ENCODE results near the gene MARCHF10. TPM values are rescaled to one million over a fixed set of nuclear protein-coding genes. Genes with fewer than 3 reads are reported as not detected.
"Not testable (repeated sequence)": the region's sequence is repeated elsewhere in the genome, so short reads cannot be mapped to it uniquely, and the experiment has no call there.

The MARCHF10 gene
- polyA plus RNA-seq, 1 donor: 0.15 TPM

DNA sequence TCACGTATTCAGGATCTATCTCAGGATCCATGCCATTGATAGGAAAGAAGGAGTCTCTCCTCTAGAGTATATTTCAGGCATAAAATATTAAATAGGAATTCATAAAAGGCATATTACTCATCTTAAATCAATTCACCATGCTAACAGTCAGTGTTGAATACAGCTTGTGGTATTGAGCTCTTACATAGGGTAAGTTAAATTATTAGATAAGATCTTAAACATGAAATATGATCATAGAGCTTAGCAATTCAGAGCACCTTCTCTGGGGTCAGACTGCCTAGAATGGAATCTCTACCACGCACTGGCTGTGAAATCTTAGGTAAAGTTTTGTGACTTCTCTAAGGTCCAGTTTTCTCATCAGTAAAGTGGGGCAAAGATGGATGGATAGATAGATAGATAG is 20.7 kb downstream of the MARCHF10 start:
- Histone ChIP-seq H3K9me3 (ENCODE audit: control insufficient read depth, low read depth, low read length) (peaks cover under 1% of the 10 kb centered on the region), H3K4me3 (ENCODE audit: low read length) (no peak overlapping the region), H3K27ac (ENCODE audit: low read length) (no peak overlapping the region), H3K36me3 (ENCODE audit: control insufficient read depth, insufficient read depth, low read length) (no peaks in the 10 kb centered on the region), H3K27me3 (ENCODE audit: control insufficient read depth, insufficient read depth, low read length) (no peaks in the 10 kb centered on the region), H3K4me1 (ENCODE audit: control insufficient read depth, insufficient read depth, low read length) (no peaks in the 10 kb centered on the region)
- WGBS (ENCODE audit: insufficient coverage, low lambda C conversion rate): 100% methylated on average over 1 of the region's 2 CpGs
- DNase-seq: no peak

DNA sequence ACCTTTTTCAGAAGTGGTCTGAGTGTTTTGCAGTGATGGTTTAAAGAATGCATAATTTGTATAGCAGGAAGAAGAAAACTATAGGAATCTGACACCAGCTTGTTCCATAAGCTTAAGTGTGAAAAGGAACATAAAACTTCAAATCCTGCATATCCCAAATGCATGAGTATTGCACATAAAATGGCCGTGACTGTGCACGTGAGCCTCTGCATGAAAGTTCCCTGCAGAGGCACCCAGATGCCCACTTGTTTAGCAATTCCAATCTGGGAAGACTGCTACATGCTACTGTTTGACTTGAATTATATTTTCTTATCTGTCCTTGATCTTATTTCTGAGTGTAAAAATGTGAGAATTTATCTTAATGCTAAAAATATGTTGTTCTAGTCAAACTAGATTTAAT is 21.5 kb downstream of the MARCHF10 start:
- WGBS (ENCODE audit: insufficient coverage, low lambda C conversion rate): no CpG with 5 or more reads among the region's 2 CpGs

DNA sequence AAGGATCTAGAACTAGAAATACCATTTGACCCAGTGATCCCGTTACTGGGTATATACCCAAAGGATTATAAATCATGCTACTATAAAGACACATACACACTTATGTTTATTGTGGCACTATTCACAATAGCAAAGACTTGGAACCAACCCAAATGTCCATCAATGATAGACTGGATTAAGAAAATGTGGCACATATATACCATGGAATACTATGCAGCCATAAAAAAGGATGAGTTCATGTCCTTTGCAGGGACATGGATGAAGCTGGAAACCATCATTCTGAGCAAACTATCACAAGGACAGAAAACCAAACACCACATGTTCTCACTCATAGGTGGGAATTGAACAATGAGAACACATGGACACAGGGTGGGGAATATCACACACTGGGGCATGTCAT is 22.1 kb downstream of the MARCHF10 start:
- not testable (repeated sequence) for H3K27me3 ChIP-seq (ENCODE audit: control insufficient read depth, insufficient read depth, low read length); DNase-seq; H3K36me3 ChIP-seq (ENCODE audit: control insufficient read depth, insufficient read depth, low read length); H3K4me1 ChIP-seq (ENCODE audit: control insufficient read depth, insufficient read depth, low read length); H3K27ac ChIP-seq (ENCODE audit: low read length); H3K9me3 ChIP-seq (ENCODE audit: control insufficient read depth, low read depth, low read length); H3K4me3 ChIP-seq (ENCODE audit: low read length)
- WGBS (ENCODE audit: insufficient coverage, low lambda C conversion rate): no CpG with 5 or more reads among the region's 1 CpG

More for the DNA sequence above, 21.5 kb downstream of the MARCHF10 start:
- Histone ChIP-seq H3K36me3 (ENCODE audit: control insufficient read depth, insufficient read depth, low read length) (no peaks in the 10 kb centered on the region), H3K9me3 (ENCODE audit: control insufficient read depth, low read depth, low read length) (no peaks in the 10 kb centered on the region), H3K27ac (ENCODE audit: low read length) (no peak overlapping the region), H3K4me1 (ENCODE audit: control insufficient read depth, insufficient read depth, low read length) (no peaks in the 10 kb centered on the region), H3K27me3 (ENCODE audit: control insufficient read depth, insufficient read depth, low read length) (no peaks in the 10 kb centered on the region), H3K4me3 (ENCODE audit: low read length) (no peak overlapping the region)
- DNase-seq: no peak

DNA sequence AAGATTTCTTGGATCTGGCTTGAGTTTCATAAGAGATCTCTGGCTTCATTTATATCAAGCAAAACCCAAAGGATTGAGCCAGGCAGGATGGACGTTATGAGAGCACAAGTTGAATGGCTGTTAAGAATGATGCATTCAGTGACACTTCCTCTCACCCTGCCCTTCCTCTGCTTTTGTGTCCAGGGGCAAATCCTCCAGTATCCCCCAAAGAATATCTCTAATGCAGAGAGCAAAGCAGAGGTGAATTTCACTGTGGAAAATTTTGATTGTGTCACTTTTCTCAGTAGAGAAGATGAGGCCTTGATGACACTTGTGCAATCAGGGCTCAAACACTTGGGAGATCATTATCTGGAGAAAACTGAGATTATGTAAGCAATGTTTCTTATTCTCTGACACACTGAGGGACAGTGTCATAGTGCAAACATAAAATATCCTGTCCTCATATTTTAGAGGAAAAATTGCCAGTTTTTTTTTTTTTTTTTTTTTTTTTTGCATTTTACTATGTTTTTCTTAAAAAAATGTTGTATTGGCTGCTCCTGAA is 25.3 kb downstream of the MARCHF10 start:
- Histone ChIP-seq H3K4me3 (ENCODE audit: low read length) (no peak overlapping the region), H3K4me1 (ENCODE audit: control insufficient read depth, insufficient read depth, low read length) (no peaks in the 10 kb centered on the region), H3K9me3 (ENCODE audit: control insufficient read depth, low read depth, low read length) (no peaks in the 10 kb centered on the region), H3K36me3 (ENCODE audit: control insufficient read depth, insufficient read depth, low read length) (no peaks in the 10 kb centered on the region), H3K27ac (ENCODE audit: low read length) (no peak overlapping the region), H3K27me3 (ENCODE audit: control insufficient read depth, insufficient read depth, low read length) (no peaks in the 10 kb centered on the region)
- no CpG with 5 or more reads among the region's 1 CpG for WGBS (ENCODE audit: insufficient coverage, low lambda C conversion rate)
- no peak for DNase-seq

DNA sequence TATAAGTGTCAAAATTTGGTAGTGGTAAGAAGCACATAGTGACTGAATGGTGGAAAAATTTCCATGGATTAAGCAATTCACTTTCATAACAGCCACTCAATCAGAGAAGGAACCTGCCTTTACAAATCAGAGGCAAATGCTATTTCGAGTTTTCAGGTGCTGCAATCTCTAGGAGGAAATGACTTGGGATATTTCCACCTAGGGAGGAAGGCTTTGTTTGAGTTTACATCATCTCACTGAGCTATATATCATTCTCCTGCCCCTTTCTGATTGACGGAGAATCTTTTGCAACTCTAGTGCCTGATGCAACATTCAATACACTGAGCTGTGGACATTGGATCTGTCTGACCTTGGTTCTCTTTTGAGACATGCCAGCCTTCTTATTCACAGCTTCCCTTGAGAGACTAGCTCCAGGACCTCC is 26.3 kb downstream of the MARCHF10 start:
- H3K27ac ChIP-seq (ENCODE audit: low read length): no peak overlapping the region
- no peak overlapping the region for H3K4me3 ChIP-seq (ENCODE audit: low read length)
- H3K36me3 ChIP-seq (ENCODE audit: control insufficient read depth, insufficient read depth, low read length): no peaks in the 10 kb centered on the region
- no peak for DNase-seq
- no peaks in the 10 kb centered on the region for H3K27me3 ChIP-seq (ENCODE audit: control insufficient read depth, insufficient read depth, low read length)
- H3K4me1 ChIP-seq (ENCODE audit: control insufficient read depth, insufficient read depth, low read length): no peaks in the 10 kb centered on the region
- H3K9me3 ChIP-seq (ENCODE audit: control insufficient read depth, low read depth, low read length): no peaks in the 10 kb centered on the region
- WGBS (ENCODE audit: insufficient coverage, low lambda C conversion rate): no CpG with 5 or more reads among the region's 2 CpGs

DNA sequence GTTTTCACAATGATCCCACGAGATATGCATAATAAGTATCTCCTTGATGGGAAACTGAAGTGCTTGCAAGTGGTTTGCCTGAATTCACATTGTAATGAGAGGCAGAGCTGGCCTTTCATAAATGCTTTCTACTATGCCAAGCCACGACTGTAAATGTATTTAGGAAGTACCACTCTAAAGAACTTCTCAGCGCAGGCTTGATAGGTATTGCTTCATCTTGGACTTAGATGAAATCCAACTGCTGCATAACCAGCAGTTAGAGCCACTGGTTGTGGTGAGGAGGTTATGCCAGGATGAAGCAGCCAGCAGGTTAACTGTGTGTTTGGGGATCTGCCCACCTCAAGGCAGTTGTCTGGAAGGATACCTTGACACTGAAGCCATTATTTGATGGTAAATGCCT is 26.8 kb downstream of the MARCHF10 start:
- H3K4me3 ChIP-seq (ENCODE audit: low read length): no peak overlapping the region
- H3K27ac ChIP-seq (ENCODE audit: low read length): no peak overlapping the region
- DNase-seq: no peak
- H3K36me3 ChIP-seq (ENCODE audit: control insufficient read depth, insufficient read depth, low read length): no peaks in the 10 kb centered on the region
- H3K9me3 ChIP-seq (ENCODE audit: control insufficient read depth, low read depth, low read length): no peaks in the 10 kb centered on the region
- H3K27me3 ChIP-seq (ENCODE audit: control insufficient read depth, insufficient read depth, low read length): no peaks in the 10 kb centered on the region
- WGBS (ENCODE audit: insufficient coverage, low lambda C conversion rate): no CpG with 5 or more reads among the region's 3 CpGs
- no peaks in the 10 kb centered on the region for H3K4me1 ChIP-seq (ENCODE audit: control insufficient read depth, insufficient read depth, low read length)

DNA sequence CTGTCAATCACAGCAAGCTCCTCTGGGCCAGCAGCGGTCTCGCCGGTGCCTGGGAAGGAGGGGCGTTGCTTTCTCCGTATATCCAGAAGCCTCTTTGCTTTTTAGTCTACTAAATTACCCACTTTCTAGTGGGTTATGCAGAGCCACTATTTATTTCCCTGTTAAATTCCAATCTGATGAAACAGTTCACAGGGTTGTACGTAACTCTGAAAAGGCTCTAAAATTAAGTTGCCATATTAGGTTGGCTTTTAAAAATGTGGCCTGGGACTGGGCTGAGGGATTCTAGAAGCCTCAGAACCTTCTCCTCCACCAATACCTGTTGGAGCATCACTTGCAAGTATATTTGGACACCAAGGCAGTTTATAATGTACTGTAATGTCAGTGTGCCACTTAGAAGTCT is 27.2 kb downstream of the MARCHF10 start:
- DNase-seq: no peak
- no peaks in the 10 kb centered on the region for H3K27me3 ChIP-seq (ENCODE audit: control insufficient read depth, insufficient read depth, low read length)
- H3K36me3 ChIP-seq (ENCODE audit: control insufficient read depth, insufficient read depth, low read length): no peaks in the 10 kb centered on the region
- no CpG with 5 or more reads among the region's 6 CpGs for WGBS (ENCODE audit: insufficient coverage, low lambda C conversion rate)
- no peak overlapping the region for H3K4me3 ChIP-seq (ENCODE audit: low read length)
- no peaks in the 10 kb centered on the region for H3K4me1 ChIP-seq (ENCODE audit: control insufficient read depth, insufficient read depth, low read length)
- H3K27ac ChIP-seq (ENCODE audit: low read length): no peak overlapping the region
- H3K9me3 ChIP-seq (ENCODE audit: control insufficient read depth, low read depth, low read length): no peaks in the 10 kb centered on the region

DNA sequence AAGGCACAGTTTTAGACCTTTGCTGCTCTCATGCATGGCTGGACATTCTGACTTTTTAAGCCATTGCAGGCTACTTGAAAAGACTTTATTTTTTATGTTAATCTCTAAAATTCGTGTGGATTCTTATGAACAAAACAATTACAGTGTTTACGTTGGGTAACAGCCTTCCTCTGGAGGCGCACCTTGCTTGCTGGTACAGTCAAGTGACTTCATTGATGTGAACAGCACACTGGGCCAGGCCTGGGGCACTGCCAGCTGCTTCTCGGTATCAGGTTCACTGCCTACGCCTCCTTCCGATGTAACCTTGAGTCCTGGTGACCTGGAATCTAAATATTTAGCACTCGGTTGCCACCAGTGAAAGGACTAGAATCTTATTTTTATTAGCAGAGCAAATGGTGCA is 27.8 kb downstream of the MARCHF10 start:
- Histone ChIP-seq H3K4me1 (ENCODE audit: control insufficient read depth, insufficient read depth, low read length) (no peaks in the 10 kb centered on the region), H3K27me3 (ENCODE audit: control insufficient read depth, insufficient read depth, low read length) (no peaks in the 10 kb centered on the region), H3K27ac (ENCODE audit: low read length) (no peak overlapping the region), H3K9me3 (ENCODE audit: control insufficient read depth, low read depth, low read length) (no peaks in the 10 kb centered on the region), H3K36me3 (ENCODE audit: control insufficient read depth, insufficient read depth, low read length) (no peaks in the 10 kb centered on the region), H3K4me3 (ENCODE audit: low read length) (no peak overlapping the region)
- DNase-seq: no peak
- WGBS (ENCODE audit: insufficient coverage, low lambda C conversion rate): no CpG with 5 or more reads among the region's 7 CpGs

DNA sequence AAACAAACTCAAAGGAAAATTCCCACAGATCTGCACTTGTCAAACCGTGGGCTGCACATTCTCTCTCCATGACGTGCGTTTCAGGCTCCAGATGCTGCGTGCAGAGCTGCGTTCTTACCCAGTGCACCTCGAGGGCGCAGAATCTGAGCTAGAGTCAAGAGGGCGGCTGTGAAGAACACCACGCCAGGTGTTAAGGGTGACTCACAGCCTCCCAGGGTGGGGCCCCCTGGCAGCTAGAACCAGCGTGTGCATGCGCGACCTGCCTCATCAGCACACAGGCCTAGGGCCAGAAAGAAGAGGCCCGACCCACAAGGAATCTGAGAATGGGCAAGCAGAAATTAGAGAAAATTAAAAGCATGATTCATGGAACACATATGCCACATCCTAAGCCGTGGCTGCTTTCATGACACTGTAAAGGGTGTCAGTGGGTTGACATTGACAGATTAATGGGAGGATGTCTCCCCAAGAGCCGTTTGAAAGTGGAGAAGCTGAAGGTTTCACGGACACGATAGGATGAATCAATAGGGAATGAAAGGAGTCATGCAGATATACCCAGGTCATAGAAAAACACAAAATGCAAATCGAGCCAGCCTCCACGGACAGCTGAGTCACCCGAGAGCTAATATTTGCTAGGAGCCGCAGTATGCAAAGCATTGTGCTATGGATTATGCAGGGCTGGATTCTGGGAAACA is 29.0 kb downstream of the MARCHF10 start:
- Histone ChIP-seq H3K4me1 (ENCODE audit: control insufficient read depth, insufficient read depth, low read length) (no peaks in the 10 kb centered on the region), H3K27me3 (ENCODE audit: control insufficient read depth, insufficient read depth, low read length) (no peaks in the 10 kb centered on the region), H3K9me3 (ENCODE audit: control insufficient read depth, low read depth, low read length) (no peaks in the 10 kb centered on the region), H3K27ac (ENCODE audit: low read length) (no peak overlapping the region), H3K4me3 (ENCODE audit: low read length) (no peak overlapping the region), H3K36me3 (ENCODE audit: control insufficient read depth, insufficient read depth, low read length) (no peaks in the 10 kb centered on the region)
- DNase-seq: peak; percentile 34 to 50
- WGBS (ENCODE audit: insufficient coverage, low lambda C conversion rate): 20% methylated on average over 1 of the region's 21 CpGs

DNA sequence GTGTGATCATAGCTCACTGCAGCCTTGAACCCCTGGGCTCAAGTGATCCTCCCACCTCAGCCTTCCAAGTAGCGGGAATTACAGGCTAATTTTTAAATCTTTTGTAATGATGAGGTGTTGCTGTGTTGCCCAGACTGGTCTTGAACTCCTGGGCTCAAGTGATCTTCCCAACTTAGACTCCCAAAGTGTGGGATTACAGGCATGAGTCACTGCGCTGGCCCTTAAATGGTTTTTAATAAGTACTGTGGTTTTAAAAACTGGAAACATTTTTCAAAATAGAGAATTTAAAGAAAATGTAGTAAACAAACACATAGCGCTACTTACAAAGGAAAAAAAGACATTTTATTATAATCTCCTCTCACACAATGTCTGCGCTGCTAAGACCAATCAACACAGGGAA is 32.2 kb downstream of the MARCHF10 start:
- Histone ChIP-seq H3K27ac (ENCODE audit: low read length) (no peak overlapping the region), H3K36me3 (ENCODE audit: control insufficient read depth, insufficient read depth, low read length) (no peaks in the 10 kb centered on the region), H3K4me3 (ENCODE audit: low read length) (no peak overlapping the region), H3K27me3 (ENCODE audit: control insufficient read depth, insufficient read depth, low read length) (no peaks in the 10 kb centered on the region), H3K4me1 (ENCODE audit: control insufficient read depth, insufficient read depth, low read length) (no peaks in the 10 kb centered on the region), H3K9me3 (ENCODE audit: control insufficient read depth, low read depth, low read length) (no peaks in the 10 kb centered on the region)
- no CpG with 5 or more reads among the region's 4 CpGs for WGBS (ENCODE audit: insufficient coverage, low lambda C conversion rate)
- no peak for DNase-seq

DNA sequence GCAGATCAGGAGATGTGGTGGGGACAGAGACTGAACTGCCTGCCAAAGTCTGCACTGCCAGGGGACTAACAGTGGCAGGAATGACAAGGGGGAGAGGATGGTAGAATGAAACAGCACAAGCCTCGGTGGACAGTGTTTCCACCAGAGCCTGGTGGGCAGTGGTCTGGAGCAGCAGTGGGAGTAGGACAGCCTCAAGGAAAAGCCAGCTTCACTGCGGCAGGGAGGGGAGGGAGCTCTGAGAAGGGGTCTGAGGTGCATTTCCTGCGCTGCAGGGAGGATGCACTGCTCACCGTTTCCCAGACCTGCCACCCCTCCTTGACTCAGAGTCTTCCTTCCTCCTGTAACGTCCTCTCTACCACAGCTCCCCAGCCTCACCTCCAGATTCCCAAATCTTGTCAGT is 33.8 kb downstream of the MARCHF10 start:
- H3K4me3 ChIP-seq (ENCODE audit: low read length): no peak overlapping the region
- DNase-seq: no peak
- 40% methylated on average over 1 of the region's 5 CpGs for WGBS (ENCODE audit: insufficient coverage, low lambda C conversion rate)
- H3K9me3 ChIP-seq (ENCODE audit: control insufficient read depth, low read depth, low read length): no peaks in the 10 kb centered on the region
- H3K27me3 ChIP-seq (ENCODE audit: control insufficient read depth, insufficient read depth, low read length): no peaks in the 10 kb centered on the region
- H3K4me1 ChIP-seq (ENCODE audit: control insufficient read depth, insufficient read depth, low read length): no peaks in the 10 kb centered on the region
- H3K27ac ChIP-seq (ENCODE audit: low read length): no peak overlapping the region
- no peaks in the 10 kb centered on the region for H3K36me3 ChIP-seq (ENCODE audit: control insufficient read depth, insufficient read depth, low read length)

Measured in large intestine (tissue), 3 donors.